Activated CD8-positive, alpha-beta memory T cell treated with anti-CD3 and anti-CD28 coated beads, Interleukin-2, amount 50 U/mL, for 4 hours (primary cell): Measurements from ENCODE around the gene GAD2.
"Not testable (repeated sequence)": the region's sequence is repeated elsewhere in the genome, so short reads cannot be mapped to it uniquely, and the experiment has no call there.

Source experiments
- DNase-seq: peaks from one replicate; pipeline ENCODE4 v3.0.0-alpha.2; 2020

The GAD2 gene

GRCh38 chr10:26326851-26327250 lies 110.3 kb downstream of the GAD2 start:
- DNase-seq = no peak

GRCh38 chr10:26327811-26328210 lies 111.2 kb downstream of the GAD2 start:
- DNase-seq = no peak

- DNase-seq = no peak
Observed at GRCh38 chr10:26331371-26331770, 114.8 kb downstream of the GAD2 start.

GRCh38 chr10:26334232-26334931 lies 117.8 kb downstream of the GAD2 start:
- no peak for DNase-seq

- peak; percentile 60 for DNase-seq
Observed at GRCh38 chr10:26334932-26335573, 118.5 kb downstream of the GAD2 start.

- DNase-seq = no peak
Observed at GRCh38 chr10:26335574-26336093, 119.1 kb downstream of the GAD2 start.

GRCh38 chr10:26336979-26337378 lies 120.4 kb downstream of the GAD2 start:
- no peak for DNase-seq

- no peak for DNase-seq
Observed at GRCh38 chr10:26341701-26342100, 125.1 kb downstream of the GAD2 start.

- DNase-seq = not testable (repeated sequence)
Observed at GRCh38 chr10:26348821-26349417, 132.3 kb downstream of the GAD2 start.
